Neural cell (in vitro differentiated cells): ENCODE measurements around the gene ABHD2.

Source experiments
- EP300 ChIP-seq: fragments of 450-650 bp; conservative IDR thresholded peaks from 2 replicates; pipeline ENCODE4 v1.6.1; 2014; ENCODE audit warnings: antibody characterized with exemption, mild to moderate bottlenecking, moderate library complexity; ENCODE audit not compliant: poor library complexity, severe bottlenecking
- POLR2AphosphoS5 ChIP-seq: IDR thresholded peaks from 2 replicates; pipeline ENCODE4 v1.6.1; 2012
- RAD21 ChIP-seq: fragments of 450-650 bp; conservative IDR thresholded peaks from 2 replicates; pipeline ENCODE4 v1.6.1; 2014; ENCODE audit warnings: antibody characterized with exemption, mild to moderate bottlenecking, moderate library complexity
- SMC3 ChIP-seq: fragments of 450-650 bp; conservative IDR thresholded peaks from 2 replicates; pipeline ENCODE4 v1.6.1; 2014; ENCODE audit warnings: antibody characterized with exemption, mild to moderate bottlenecking, moderate library complexity; ENCODE audit not compliant: poor library complexity
- TAF1 ChIP-seq: IDR thresholded peaks from 2 replicates; pipeline ENCODE4 v1.6.1; 2012; ENCODE audit warnings: low read depth
- TF ChIP-seq, protein P1 (sequence below): fragments of 450-650 bp; IDR thresholded peaks from 2 replicates; pipeline ENCODE4 v1.5.1; 2014; ENCODE audit warnings: antibody characterized with exemption, mild to moderate bottlenecking, moderate library complexity; ENCODE audit not compliant: poor library complexity, severe bottlenecking
- TF ChIP-seq, protein P2 (sequence below): IDR thresholded peaks from 2 replicates; pipeline ENCODE4 v1.6.1; 2012; ENCODE audit warnings: borderline replicate concordance

DNA sequence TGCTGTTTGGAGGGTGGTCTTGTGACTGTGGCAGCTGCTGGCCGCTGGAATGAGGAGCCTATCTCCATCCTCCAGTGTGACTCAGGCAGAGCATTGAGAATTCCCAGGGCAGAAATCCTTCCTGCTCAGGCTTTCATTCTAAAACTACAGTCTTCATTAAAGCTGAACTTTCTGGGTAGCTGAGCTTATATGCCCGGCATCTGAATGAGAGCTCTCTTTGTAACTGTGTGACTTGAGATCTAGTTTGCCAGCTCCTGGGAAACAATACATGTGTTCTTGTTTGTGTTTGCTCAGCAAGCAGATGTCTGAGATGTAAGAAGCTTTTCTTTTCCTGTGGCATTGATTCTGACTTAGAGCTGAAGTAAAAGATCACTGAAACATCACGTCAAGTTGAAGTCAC is 110.7 kb downstream of the ABHD2 start:
- TF ChIP-seq RAD21 = no peak
- no peak for TF ChIP-seq EP300
- TF ChIP-seq SMC3 = no peak
- TF ChIP-seq, protein P1, sequence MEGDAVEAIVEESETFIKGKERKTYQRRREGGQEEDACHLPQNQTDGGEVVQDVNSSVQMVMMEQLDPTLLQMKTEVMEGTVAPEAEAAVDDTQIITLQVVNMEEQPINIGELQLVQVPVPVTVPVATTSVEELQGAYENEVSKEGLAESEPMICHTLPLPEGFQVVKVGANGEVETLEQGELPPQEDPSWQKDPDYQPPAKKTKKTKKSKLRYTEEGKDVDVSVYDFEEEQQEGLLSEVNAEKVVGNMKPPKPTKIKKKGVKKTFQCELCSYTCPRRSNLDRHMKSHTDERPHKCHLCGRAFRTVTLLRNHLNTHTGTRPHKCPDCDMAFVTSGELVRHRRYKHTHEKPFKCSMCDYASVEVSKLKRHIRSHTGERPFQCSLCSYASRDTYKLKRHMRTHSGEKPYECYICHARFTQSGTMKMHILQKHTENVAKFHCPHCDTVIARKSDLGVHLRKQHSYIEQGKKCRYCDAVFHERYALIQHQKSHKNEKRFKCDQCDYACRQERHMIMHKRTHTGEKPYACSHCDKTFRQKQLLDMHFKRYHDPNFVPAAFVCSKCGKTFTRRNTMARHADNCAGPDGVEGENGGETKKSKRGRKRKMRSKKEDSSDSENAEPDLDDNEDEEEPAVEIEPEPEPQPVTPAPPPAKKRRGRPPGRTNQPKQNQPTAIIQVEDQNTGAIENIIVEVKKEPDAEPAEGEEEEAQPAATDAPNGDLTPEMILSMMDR = no peak
- TF ChIP-seq POLR2AphosphoS5 = no peak
- TF ChIP-seq, protein P2, sequence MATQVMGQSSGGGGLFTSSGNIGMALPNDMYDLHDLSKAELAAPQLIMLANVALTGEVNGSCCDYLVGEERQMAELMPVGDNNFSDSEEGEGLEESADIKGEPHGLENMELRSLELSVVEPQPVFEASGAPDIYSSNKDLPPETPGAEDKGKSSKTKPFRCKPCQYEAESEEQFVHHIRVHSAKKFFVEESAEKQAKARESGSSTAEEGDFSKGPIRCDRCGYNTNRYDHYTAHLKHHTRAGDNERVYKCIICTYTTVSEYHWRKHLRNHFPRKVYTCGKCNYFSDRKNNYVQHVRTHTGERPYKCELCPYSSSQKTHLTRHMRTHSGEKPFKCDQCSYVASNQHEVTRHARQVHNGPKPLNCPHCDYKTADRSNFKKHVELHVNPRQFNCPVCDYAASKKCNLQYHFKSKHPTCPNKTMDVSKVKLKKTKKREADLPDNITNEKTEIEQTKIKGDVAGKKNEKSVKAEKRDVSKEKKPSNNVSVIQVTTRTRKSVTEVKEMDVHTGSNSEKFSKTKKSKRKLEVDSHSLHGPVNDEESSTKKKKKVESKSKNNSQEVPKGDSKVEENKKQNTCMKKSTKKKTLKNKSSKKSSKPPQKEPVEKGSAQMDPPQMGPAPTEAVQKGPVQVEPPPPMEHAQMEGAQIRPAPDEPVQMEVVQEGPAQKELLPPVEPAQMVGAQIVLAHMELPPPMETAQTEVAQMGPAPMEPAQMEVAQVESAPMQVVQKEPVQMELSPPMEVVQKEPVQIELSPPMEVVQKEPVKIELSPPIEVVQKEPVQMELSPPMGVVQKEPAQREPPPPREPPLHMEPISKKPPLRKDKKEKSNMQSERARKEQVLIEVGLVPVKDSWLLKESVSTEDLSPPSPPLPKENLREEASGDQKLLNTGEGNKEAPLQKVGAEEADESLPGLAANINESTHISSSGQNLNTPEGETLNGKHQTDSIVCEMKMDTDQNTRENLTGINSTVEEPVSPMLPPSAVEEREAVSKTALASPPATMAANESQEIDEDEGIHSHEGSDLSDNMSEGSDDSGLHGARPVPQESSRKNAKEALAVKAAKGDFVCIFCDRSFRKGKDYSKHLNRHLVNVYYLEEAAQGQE = no peak
- TF ChIP-seq TAF1 = no peak
